Smooth muscle cell (in vitro differentiated cells): Measurements from ENCODE around the gene AP2S1. TPM values are rescaled to one million over a fixed set of nuclear protein-coding genes. Genes with fewer than 3 reads are reported as not detected.
"Not testable (repeated sequence)": the region's sequence is repeated elsewhere in the genome, so short reads cannot be mapped to it uniquely, and the experiment has no call there.

Experiments
- DNase-seq: peaks from one replicate; lab custom pipeline; 2025; ENCODE audit not compliant: unreplicated experiment; lab: John Stamatoyannopoulos, UW
- H2AFZ ChIP-seq: fragments of 200-600 bp; sonication (generic); 2 replicates; pipeline ENCODE4 v1.6.0; 2016; ENCODE audit warnings: antibody characterized with exemption, low read depth, mild to moderate bottlenecking
- H3F3A ChIP-seq: fragments of 200-600 bp; sonication (generic); 2 replicates; pipeline ENCODE4 v1.6.0; 2017; ENCODE audit warnings: antibody characterized with exemption, low read depth
- H3K27ac ChIP-seq: fragments of 200-600 bp; sonication (generic); 2 replicates; pipeline ENCODE4 v1.5.1; 2016; ENCODE audit warnings: low read depth, mild to moderate bottlenecking
- H3K27me3 ChIP-seq: fragments of 200-600 bp; sonication (generic); 2 replicates; pipeline ENCODE4 v1.6.1; 2016; ENCODE audit warnings: low read depth, mild to moderate bottlenecking
- H3K36me3 ChIP-seq: fragments of 200-600 bp; sonication (generic); 2 replicates; pipeline ENCODE4 v1.5.1; 2016; ENCODE audit warnings: low read depth
- H3K4me1 ChIP-seq: fragments of 200-600 bp; sonication (generic); 2 replicates; pipeline ENCODE4 v1.5.1; 2016; ENCODE audit warnings: low read depth
- H3K4me2 ChIP-seq: fragments of 200-600 bp; sonication (generic); 2 replicates; pipeline ENCODE4 v1.6.0; 2016; ENCODE audit warnings: mild to moderate bottlenecking
- H3K4me3 ChIP-seq: fragments of 200-600 bp; sonication (generic); 2 replicates; pipeline ENCODE4 v1.5.1; 2016; ENCODE audit warnings: mild to moderate bottlenecking
- H3K79me2 ChIP-seq: fragments of 200-600 bp; sonication (generic); 2 replicates; pipeline ENCODE4 v1.6.0; 2016; ENCODE audit warnings: low read depth, mild to moderate bottlenecking
- H3K9ac ChIP-seq: fragments of 200-600 bp; sonication (generic); 2 replicates; pipeline ENCODE4 v1.6.0; 2016; ENCODE audit warnings: low read depth
- H3K9me3 ChIP-seq: fragments of 200-600 bp; sonication (generic); replicated peaks from 2 replicates; pipeline ENCODE4 v1.5.1; 2016; ENCODE audit warnings: low read depth
- H4K20me1 ChIP-seq: fragments of 200-600 bp; sonication (generic); 2 replicates; pipeline ENCODE4 v1.6.0; 2016; ENCODE audit warnings: low read depth
- WGBS: methylation state at CpG from one replicate; pipeline ENCODE4 v1.1.7; 2016; ENCODE audit warnings: low lambda C conversion rate; 5-methylcytosine and 5-hydroxymethylcytosine counted together
- polyA plus RNA-seq: library from polyadenylated mRNA; unstranded; fragments of >200 nt; fragmentation: Nextera tagmentation; extraction: Ambion mirVana; gene quantifications from 2 replicates; pipeline ENCODE4 v1.2.1, GENCODE V29; 2016
- total RNA-seq: library from RNA; depleted of rRNA; stranded (reverse); fragments of >200 nt; gene quantifications from 2 replicates; pipeline ENCODE4 v1.2.3, GENCODE V29; 2014
- TF ChIP-seq, protein P1 (sequence below): fragments of 200-600 bp; sonication (generic); IDR thresholded peaks from 2 replicates; pipeline ENCODE4 v1.5.1; 2017; ENCODE audit warnings: borderline replicate concordance, mild to moderate bottlenecking, antibody characterized with exemption; ENCODE audit not compliant: insufficient read depth, poor library complexity, severe bottlenecking

AP2S1 gene
- total and polyA plus RNA-seq, 2 experiments from 2014 or later: 204 to 488 TPM

DNA sequence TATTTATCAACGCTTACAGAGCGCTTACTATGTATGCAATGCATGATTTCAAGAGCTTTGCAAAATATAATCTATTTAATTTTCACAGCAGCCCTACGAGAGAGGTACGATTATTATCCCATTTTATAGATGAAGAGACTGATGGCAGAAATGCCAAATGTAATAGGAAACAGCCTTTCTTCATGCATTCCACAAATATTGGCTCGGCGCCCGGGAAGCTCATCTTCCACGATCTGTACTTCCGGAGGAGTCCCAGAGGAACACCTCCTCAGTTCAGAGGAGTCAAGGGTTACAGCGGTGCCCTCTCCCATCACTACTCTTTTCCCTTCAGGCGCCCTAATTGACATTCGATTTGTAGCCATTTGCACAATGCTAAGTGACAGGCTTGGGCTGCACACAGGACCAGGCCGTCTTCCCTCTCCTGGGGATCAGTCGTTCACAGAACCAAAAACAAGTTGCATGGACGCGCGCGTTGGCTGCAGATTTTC lies 9.0 kb upstream of the AP2S1 start:
- Histone ChIP-seq H3K4me3 (peak overlapping the region; percentile 67), H3K27ac (peak overlapping the region; percentile 41), H3K9ac (no peak overlapping the region), H3K27me3 (no peaks in the 10 kb centered on the region), H2AFZ (no peak overlapping the region), H4K20me1 (peaks cover 33% of the 10 kb centered on the region), H3K79me2 (peaks cover 32% of the 10 kb centered on the region), H3K9me3 (no peaks in the 10 kb centered on the region), H3K4me2 (peak overlapping the region; percentile 76), H3F3A (peaks cover 7% of the 10 kb centered on the region), H3K4me1 (peaks cover 27% of the 10 kb centered on the region), H3K36me3 (no peaks in the 10 kb centered on the region)
- no peak for DNase-seq
- TF ChIP-seq, protein P1, sequence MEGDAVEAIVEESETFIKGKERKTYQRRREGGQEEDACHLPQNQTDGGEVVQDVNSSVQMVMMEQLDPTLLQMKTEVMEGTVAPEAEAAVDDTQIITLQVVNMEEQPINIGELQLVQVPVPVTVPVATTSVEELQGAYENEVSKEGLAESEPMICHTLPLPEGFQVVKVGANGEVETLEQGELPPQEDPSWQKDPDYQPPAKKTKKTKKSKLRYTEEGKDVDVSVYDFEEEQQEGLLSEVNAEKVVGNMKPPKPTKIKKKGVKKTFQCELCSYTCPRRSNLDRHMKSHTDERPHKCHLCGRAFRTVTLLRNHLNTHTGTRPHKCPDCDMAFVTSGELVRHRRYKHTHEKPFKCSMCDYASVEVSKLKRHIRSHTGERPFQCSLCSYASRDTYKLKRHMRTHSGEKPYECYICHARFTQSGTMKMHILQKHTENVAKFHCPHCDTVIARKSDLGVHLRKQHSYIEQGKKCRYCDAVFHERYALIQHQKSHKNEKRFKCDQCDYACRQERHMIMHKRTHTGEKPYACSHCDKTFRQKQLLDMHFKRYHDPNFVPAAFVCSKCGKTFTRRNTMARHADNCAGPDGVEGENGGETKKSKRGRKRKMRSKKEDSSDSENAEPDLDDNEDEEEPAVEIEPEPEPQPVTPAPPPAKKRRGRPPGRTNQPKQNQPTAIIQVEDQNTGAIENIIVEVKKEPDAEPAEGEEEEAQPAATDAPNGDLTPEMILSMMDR: no peak
- WGBS: 18% methylated on average over 18 of the region's 18 CpGs

DNA sequence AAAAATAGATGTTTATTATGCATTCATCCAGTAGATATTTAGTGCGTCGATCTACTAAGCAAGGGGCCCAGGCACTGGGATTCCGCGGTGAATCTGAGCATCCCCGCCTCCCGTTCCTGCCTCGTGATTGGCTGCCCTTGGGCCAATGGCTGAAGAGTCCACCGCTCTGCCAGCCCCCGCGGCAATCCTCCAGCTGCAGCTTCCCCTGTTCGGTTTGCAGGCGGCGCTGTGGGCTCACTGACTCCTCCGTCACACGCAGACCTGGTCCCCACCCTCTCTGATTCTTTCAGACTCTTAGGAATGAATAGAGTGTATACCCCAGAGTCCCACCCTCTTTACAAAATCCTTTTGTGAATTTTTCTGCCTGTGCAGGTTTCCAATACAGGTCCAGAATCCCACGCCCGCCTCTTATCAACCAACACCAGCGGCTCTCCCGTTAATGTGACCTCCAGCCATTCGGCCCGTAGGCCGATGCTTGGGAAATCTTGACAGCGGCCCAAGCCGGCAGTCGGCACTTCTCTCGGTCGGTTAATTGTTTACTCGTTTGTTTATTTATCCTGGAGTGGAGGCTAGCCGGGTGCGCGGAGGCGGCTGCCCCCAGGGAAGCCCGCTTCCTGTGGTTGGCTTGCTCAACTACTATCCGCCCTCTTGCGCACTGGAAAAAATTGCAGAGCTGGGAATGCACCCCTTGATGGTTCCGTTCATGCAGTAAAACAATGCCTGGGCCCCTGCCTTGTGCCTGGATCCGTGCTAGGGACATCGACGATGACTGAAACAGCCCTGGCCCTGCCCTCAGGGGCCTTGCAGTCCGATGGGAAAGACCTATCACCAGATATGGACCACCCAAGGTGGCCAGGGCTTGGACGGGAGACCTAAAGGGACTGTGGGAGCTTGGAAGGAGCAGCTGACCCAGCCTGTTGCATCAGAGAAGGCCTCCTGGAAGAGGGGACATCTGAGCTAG lies 5.7 kb upstream of the AP2S1 start:
- peak overlapping the region; percentile 89 for H3K4me2 ChIP-seq
- H3K9ac ChIP-seq: peak overlapping the region; percentile 52
- TF ChIP-seq, protein P1: peak; percentile 48
- H3K36me3 ChIP-seq: no peaks in the 10 kb centered on the region
- H3K9me3 ChIP-seq: no peaks in the 10 kb centered on the region
- peak overlapping the region; percentile 91 for H2AFZ ChIP-seq
- H3K79me2 ChIP-seq: peaks cover under 1% of the 10 kb centered on the region
- no peaks in the 10 kb centered on the region for H3K27me3 ChIP-seq
- 18% methylated on average over 41 of the region's 41 CpGs for WGBS
- H3K4me3 ChIP-seq: peak overlapping the region; percentile 49
- H3F3A ChIP-seq: peaks cover 1% of the 10 kb centered on the region
- H3K27ac ChIP-seq: peak overlapping the region; percentile 82
- no peaks in the 10 kb centered on the region for H4K20me1 ChIP-seq
- peak; percentile 69 for DNase-seq
- H3K4me1 ChIP-seq: peaks cover 2% of the 10 kb centered on the region

DNA sequence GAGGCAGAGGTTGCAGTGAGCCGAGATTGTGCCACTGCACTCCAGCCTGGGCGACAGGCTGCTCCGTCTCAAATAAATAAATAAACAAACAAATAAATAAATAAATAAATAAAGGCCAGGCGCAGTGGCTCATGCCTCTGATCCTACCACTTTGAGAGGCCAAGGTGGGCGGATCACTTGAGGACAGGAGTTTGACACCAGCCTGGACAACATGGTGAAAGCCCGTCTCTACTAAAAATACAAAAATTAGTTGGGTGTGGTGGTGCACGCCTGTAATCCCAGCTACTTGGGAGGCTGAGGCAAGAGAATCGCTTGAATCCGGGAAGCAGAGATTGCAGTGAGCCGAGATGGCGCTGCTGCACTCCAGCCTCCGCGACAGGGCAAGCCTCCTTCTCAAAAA lies 4.1 kb upstream of the AP2S1 start:
- H3K4me2 ChIP-seq, DNase-seq, H3K4me1 ChIP-seq, H3K27me3 ChIP-seq, H3K27ac ChIP-seq, H2AFZ ChIP-seq, H3K79me2 ChIP-seq, H3K9ac ChIP-seq, H3K36me3 ChIP-seq, H4K20me1 ChIP-seq, H3K9me3 ChIP-seq, H3F3A ChIP-seq, H3K4me3 ChIP-seq: not testable (repeated sequence)
- WGBS: 87% methylated on average over 13 of the region's 13 CpGs

DNA sequence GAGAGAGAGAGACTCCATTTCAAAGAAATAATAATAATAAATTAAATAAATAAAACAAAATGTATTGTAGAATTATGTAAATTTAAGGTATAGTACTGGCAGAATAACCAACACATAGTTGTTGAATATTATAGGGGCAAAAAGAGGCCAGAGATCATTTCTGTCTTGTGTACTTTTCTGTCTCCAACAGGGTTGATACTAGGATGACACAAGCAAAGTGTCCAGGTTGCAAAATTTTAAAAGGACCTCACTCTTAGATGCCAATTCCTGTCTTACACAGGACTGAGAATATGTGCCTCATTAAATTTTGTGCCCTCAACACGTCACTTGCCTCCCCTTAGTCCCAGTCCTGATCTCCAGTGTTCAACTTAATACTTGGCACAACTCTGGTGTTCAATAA lies 2.2 kb upstream of the AP2S1 start:
- 76% methylated on average over 1 of the region's 1 CpG for WGBS
- Histone ChIP-seq H3K4me1 (peaks cover 8% of the 10 kb centered on the region), H3K9me3 (no peaks in the 10 kb centered on the region), H3K4me2 (no peak overlapping the region), H3K79me2 (peaks cover 5% of the 10 kb centered on the region), H4K20me1 (peaks cover 9% of the 10 kb centered on the region), H3K27ac (no peak overlapping the region), H3K4me3 (no peak overlapping the region), H3K36me3 (no peaks in the 10 kb centered on the region), H3F3A (peaks cover 23% of the 10 kb centered on the region), H3K9ac (no peak overlapping the region), H2AFZ (no peak overlapping the region), H3K27me3 (no peaks in the 10 kb centered on the region)
- no peak for DNase-seq
- TF ChIP-seq, protein P1: no peak
